Osteoblast (primary cell): ENCODE results near the gene TTR. TPM values are rescaled to one million over a fixed set of nuclear protein-coding genes. Genes with fewer than 3 reads are reported as not detected.
A peak's percentile ranks its signal among the peaks of the same experiment; 100 is the strongest.

Source experiments
- DNase-seq: peaks from one replicate; pipeline ENCODE4 v3.0.0; 2011; ENCODE audit warnings: low spot score, mixed read lengths; ENCODE audit not compliant: insufficient read length; ENCODE audit errors: missing footprints
- H2AFZ ChIP-seq: 2 replicates; pipeline ENCODE4 v1.6.0; 2011; ENCODE audit warnings: mild to moderate bottlenecking, low read length
- H3K27ac ChIP-seq: 2 replicates; pipeline ENCODE4 v1.5.1; 2011; ENCODE audit warnings: mild to moderate bottlenecking, low read depth, low read length, moderate library complexity
- H3K27me3 ChIP-seq: 2 replicates; pipeline ENCODE4 v1.6.0; 2012; ENCODE audit warnings: mild to moderate bottlenecking, control low read depth, inconsistent platforms, low read length, moderate library complexity; ENCODE audit not compliant: insufficient read depth
- H3K36me3 ChIP-seq: 2 replicates; pipeline ENCODE4 v1.5.1; 2011; ENCODE audit warnings: mild to moderate bottlenecking, low read length, control low read depth, moderate library complexity; ENCODE audit not compliant: insufficient read depth
- H3K4me1 ChIP-seq: 2 replicates; pipeline ENCODE4 v1.5.1; 2011; ENCODE audit warnings: mild to moderate bottlenecking, low read length, control low read depth, moderate library complexity; ENCODE audit not compliant: insufficient read depth
- H3K4me2 ChIP-seq: 2 replicates; pipeline ENCODE4 v1.6.0; 2011; ENCODE audit warnings: mild to moderate bottlenecking, low read length; ENCODE audit not compliant: insufficient read depth
- H3K4me3 ChIP-seq: fragments of 200-600 bp; sonication (generic); 3 replicates; pipeline ENCODE4 v1.5.1; 2012; ENCODE audit warnings: mild to moderate bottlenecking, low read length, inconsistent platforms; ENCODE audit not compliant: insufficient read depth
- H3K79me2 ChIP-seq: 2 replicates; pipeline ENCODE4 v1.6.0; 2012; ENCODE audit warnings: mild to moderate bottlenecking, low read length, control low read depth, inconsistent platforms; ENCODE audit not compliant: insufficient read depth
- H3K9me3 ChIP-seq: 2 replicates; pipeline ENCODE4 v1.5.1; 2011; ENCODE audit warnings: low read depth, low read length, control low read depth
- H4K20me1 ChIP-seq: 2 replicates; pipeline ENCODE4 v1.6.0; 2012; ENCODE audit warnings: mild to moderate bottlenecking, low read length, control low read depth; ENCODE audit not compliant: insufficient read depth
- CTCF ChIP-seq: IDR thresholded peaks from 2 replicates; pipeline ENCODE4 v1.5.1; 2011; ENCODE audit warnings: mild to moderate bottlenecking, low read depth, low read length, moderate library complexity; ENCODE audit errors: extremely low read depth
- total RNA-seq: library from RNA; depleted of rRNA; stranded (reverse); fragments of >200 nt; gene quantifications from 2 replicates; pipeline ENCODE4 v1.2.3, GENCODE V29; 2012

The TTR gene
- total RNA-seq, 1 donor: not detected

GRCh38 chr18:31596081-31596872, 4.6 kb downstream of the TTR start:
- Histone ChIP-seq H3K27ac (no peak overlapping the region), H3K79me2 (no peaks in the 10 kb centered on the region), H3K4me2 (no peak overlapping the region), H4K20me1 (no peaks in the 10 kb centered on the region), H3K4me1 (no peaks in the 10 kb centered on the region), H3K27me3 (no peaks in the 10 kb centered on the region), H3K36me3 (no peaks in the 10 kb centered on the region), H2AFZ (no peak overlapping the region), H3K4me3 (no peak overlapping the region), H3K9me3 (no peaks in the 10 kb centered on the region)
- TF ChIP-seq CTCF: no peak
- peak; percentile 54 for DNase-seq

GRCh38 chr18:31598021-31598805, 6.5 kb downstream of the TTR start:
- no peak for TF ChIP-seq CTCF
- Histone ChIP-seq H3K4me3 (no peak overlapping the region), H4K20me1 (no peaks in the 10 kb centered on the region), H3K4me2 (no peak overlapping the region), H3K36me3 (no peaks in the 10 kb centered on the region), H3K9me3 (no peaks in the 10 kb centered on the region), H3K27ac (no peak overlapping the region), H3K27me3 (no peaks in the 10 kb centered on the region), H2AFZ (no peak overlapping the region), H3K4me1 (peaks cover 3% of the 10 kb centered on the region), H3K79me2 (no peaks in the 10 kb centered on the region)
- peak; percentile 27 for DNase-seq

DNA sequence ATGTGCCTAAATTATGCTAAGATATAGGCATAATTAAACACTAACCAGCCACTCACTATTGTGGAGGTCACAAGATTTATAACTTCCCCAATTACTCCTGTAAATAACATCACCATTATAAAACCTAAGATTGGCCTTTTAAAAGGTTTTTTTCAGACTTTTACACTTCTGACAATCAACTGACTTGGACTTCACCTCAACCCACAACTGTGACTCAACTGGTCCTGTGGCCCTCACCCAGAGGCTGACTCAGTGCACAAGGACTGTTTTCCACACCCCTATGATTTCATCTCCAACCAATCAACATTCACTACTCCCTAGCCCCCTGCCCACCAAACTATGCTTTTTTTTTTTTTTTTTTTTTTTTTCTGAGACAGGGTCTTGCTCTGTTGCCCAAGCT, 11.6 kb downstream of the TTR start:
- H3K9me3 ChIP-seq: no peaks in the 10 kb centered on the region
- H3K4me1 ChIP-seq: peaks cover 4% of the 10 kb centered on the region
- no peaks in the 10 kb centered on the region for H4K20me1 ChIP-seq
- H3K27me3 ChIP-seq: no peaks in the 10 kb centered on the region
- no peaks in the 10 kb centered on the region for H3K36me3 ChIP-seq
- no peaks in the 10 kb centered on the region for H3K79me2 ChIP-seq
- H3K4me3 ChIP-seq: no peak overlapping the region
- TF ChIP-seq CTCF: no peak
- peak; percentile 17 for DNase-seq
- H3K27ac ChIP-seq: no peak overlapping the region
- no peak overlapping the region for H3K4me2 ChIP-seq
- H2AFZ ChIP-seq: no peak overlapping the region

DNA sequence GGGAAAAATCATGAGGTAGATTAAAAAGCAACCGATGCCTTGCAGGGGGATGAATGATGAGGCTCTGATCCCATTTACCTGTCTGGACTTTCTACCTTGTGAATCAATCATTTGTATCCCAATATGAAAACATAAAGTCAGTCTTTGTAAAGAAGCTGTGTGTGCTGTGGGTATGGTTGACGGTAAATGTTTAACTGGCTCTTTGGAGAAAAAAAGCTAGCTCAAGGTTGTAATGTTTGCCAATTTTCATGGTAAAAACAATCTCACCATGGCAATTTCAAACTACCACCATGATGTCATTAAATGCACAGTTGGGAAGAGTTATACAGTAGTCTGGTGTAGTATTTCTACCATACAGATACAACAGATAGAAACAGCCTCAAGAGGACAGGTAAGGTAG, 14.6 kb downstream of the TTR start:
- Histone ChIP-seq H3K4me1 (peaks cover 4% of the 10 kb centered on the region), H3K9me3 (no peaks in the 10 kb centered on the region), H3K27me3 (no peaks in the 10 kb centered on the region), H3K79me2 (no peaks in the 10 kb centered on the region), H3K36me3 (no peaks in the 10 kb centered on the region), H3K27ac (no peak overlapping the region), H4K20me1 (no peaks in the 10 kb centered on the region), H3K4me2 (no peak overlapping the region), H3K4me3 (no peak overlapping the region), H2AFZ (no peak overlapping the region)
- no peak for TF ChIP-seq CTCF
- DNase-seq: no peak
